Activated T-helper 1 cell treated with anti-CD3 and anti-CD28 coated beads, Interleukin-2, amount 50 U/mL, for 16 hours (primary cell): ENCODE measurements around the gene ADM2.

Source experiments
- DNase-seq, 2 donors: peaks; one replicate each; pipeline ENCODE4 v3.0.0-alpha.2; 2020; ENCODE audit warnings: low read depth in 1 of 2, low spot score in 1 of 2

The ADM2 gene

GRCh38 chr22:50445071-50445879, 36.1 kb upstream of the ADM2 start:
- DNase-seq = no peak

- no peak for DNase-seq
These were observed 35.2 kb upstream of the ADM2 start for GRCh38 chr22:50445880-50446707.

GRCh38 chr22:50446708-50447575, 34.4 kb upstream of the ADM2 start:
- DNase-seq = no peak

- no peak for DNase-seq
These were observed 33.5 kb upstream of the ADM2 start for GRCh38 chr22:50447576-50448551.

GRCh38 chr22:50452649-50453048, 28.7 kb upstream of the ADM2 start:
- no peak for DNase-seq

- no peak for DNase-seq
These were observed 26.7 kb upstream of the ADM2 start for GRCh38 chr22:50454556-50455075.

- DNase-seq = no peak
These were observed 26.1 kb upstream of the ADM2 start for GRCh38 chr22:50455201-50455600.

- no peak for DNase-seq
These were observed 25.3 kb upstream of the ADM2 start for GRCh38 chr22:50456026-50456425.

GRCh38 chr22:50456466-50457234, 24.7 kb upstream of the ADM2 start:
- DNase-seq = no peak

GRCh38 chr22:50459016-50459415, 22.3 kb upstream of the ADM2 start:
- no peak for DNase-seq

GRCh38 chr22:50459496-50460140, 21.7 kb upstream of the ADM2 start:
- no peak for DNase-seq

- DNase-seq = no peak
These were observed 20.4 kb upstream of the ADM2 start for GRCh38 chr22:50460938-50461337.

GRCh38 chr22:50461536-50461935, 19.8 kb upstream of the ADM2 start:
- no peak for DNase-seq

GRCh38 chr22:50461979-50462540, 19.3 kb upstream of the ADM2 start:
- no peak for DNase-seq

- no peak for DNase-seq
These were observed 18.0 kb upstream of the ADM2 start for GRCh38 chr22:50463188-50463900.

GRCh38 chr22:50464451-50464850, 16.9 kb upstream of the ADM2 start:
- DNase-seq = no peak

- no peak for DNase-seq
These were observed 16.0 kb upstream of the ADM2 start for GRCh38 chr22:50465066-50465930.
